A549 treated with Mapracorat at 1 μM for 4 hours (cell line): Measurements from ENCODE around the gene ARL13B. TPM values are rescaled to one million over a fixed set of nuclear protein-coding genes. Genes with fewer than 3 reads are reported as not detected.

Experiments
- total RNA-seq: library from RNA; stranded (reverse); fragments of 200-300 nt; extraction: Qiagen RNA extraction; gene quantifications from 5 replicates; pipeline ENCODE4 v1.2.3, GENCODE V29; 2022

ARL13B gene
- total RNA-seq, result 10.0 to 15.1 TPM (median 11.9 TPM) in 5 replicates

GRCh38 chr3:93979850-93980676, at the start of gene ARL13B:
TSS of gene ARL13B (plus strand) at chr3:93980155. CDS start at chr3:93980424, 269 bp downstream.

GRCh38 chr3:93973131-93974126, 6.5 kb upstream of the ARL13B start, which contains the start of gene PROS1:
TSS of gene PROS1 (minus strand) at chr3:93973896. CDS start at chr3:93973749, 147 bp downstream.

DNA sequence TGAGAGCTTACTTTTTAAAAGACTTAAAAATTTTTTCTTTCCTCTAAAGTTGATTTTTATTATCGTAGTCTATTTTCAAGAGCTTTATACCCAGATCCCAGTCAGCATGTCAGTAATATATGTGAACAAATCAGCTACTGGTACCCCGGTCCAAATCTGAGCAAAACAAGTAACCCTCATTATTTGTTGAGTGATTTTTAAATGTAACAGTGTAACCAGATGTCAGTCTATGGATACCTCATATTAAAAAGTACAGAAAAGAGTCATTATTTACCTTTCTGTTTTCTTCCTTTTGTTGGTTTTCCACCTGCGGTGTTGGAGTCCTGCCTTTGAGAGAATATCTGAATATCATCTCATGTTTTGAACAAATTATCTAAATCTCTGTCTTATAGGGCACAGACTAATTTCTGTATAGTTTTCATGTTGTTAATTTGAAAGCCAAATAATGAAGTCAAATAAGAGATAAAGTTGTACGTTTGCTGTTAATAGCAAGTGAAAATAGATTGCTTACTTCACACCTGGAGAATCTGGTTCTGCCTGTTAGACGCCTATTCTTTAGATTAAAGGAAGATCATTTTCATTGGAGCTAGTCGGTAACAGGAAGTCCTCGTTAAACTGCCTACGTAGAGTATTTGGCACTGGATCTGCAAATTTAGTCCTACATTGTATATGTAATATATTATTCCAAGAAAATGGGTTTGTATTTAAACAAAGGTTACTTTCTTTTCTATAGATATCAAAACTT, 48.3 kb downstream of the ARL13B start, which contains the start of gene STX19:
Gene STX19 (minus strand): TSS at position 505 of the 745 bp plus-strand sequence. CDS start 13,328 bp downstream, outside the sequence.

GRCh38 chr3:94062513-94063404, 82.8 kb downstream of the ARL13B start, which contains the start of the genes DHFR2 and NSUN3:
TSS of gene DHFR2 (minus strand) at chr3:94062916. CDS start at chr3:94061511, 1,405 bp downstream.
TSS of gene NSUN3 (plus strand) at chr3:94063061. CDS start at chr3:94063127, 66 bp downstream.

Other genes starting within 250 kb of the ARL13B start
- gene PROS1, start 6.3 kb upstream of the ARL13B start, total RNA-seq, result 9.8 to 13.3 TPM (median 11.4 TPM) in 5 replicates
- not detected in 5 replicates for gene STX19, start 48.4 kb downstream of the ARL13B start, total RNA-seq
- 2.4 to 3.6 TPM (median 3.2 TPM) in 5 replicates for gene DHFR2, start 82.8 kb downstream of the ARL13B start, total RNA-seq
- 5.1 to 7.7 TPM (median 6.0 TPM) in 5 replicates for gene NSUN3, start 82.9 kb downstream of the ARL13B start, total RNA-seq